Adrenal gland (tissue), 12 donors: ENCODE results near the gene LRFN2. TPM values are rescaled to one million over a fixed set of nuclear protein-coding genes. Genes with fewer than 3 reads are reported as not detected.

ENCODE experiments used
- DNase-seq, 7 donors: peaks; one replicate each; pipeline ENCODE4 v3.0.0-alpha.2; 2019 to 2020
- H3K27ac ChIP-seq, 5 donors: fragments of 200-600 bp; sonication (generic) in 4 of 5; 1 replicate in 3 of 5; 2 replicates in 2 of 5; pipeline versions ENCODE4 v1.5.1 to v1.8.0; 2016 to 2020; ENCODE audit warnings: mild to moderate bottlenecking in 1 of 5
- H3K27me3 ChIP-seq: fragments of 200-600 bp; 2 replicates; pipeline ENCODE4 v1.8.0; 2021
- H3K36me3 ChIP-seq, 2 donors: fragments of 200-600 bp; replicated peaks in 1 of 2; 1 replicate in 1 of 2; 2 replicates in 1 of 2; pipeline versions ENCODE4 v1.5.1 to v1.8.0; 2018 to 2022
- H3K4me1 ChIP-seq, 2 donors: fragments of 200-600 bp; replicated peaks in 1 of 2; 1 replicate in 1 of 2; 2 replicates in 1 of 2; pipeline versions ENCODE4 v1.5.1 to v1.8.0; 2018 to 2021
- H3K4me3 ChIP-seq, 4 donors: fragments of 200-600 bp; sonication (generic) in 3 of 4; one replicate each; pipeline ENCODE4 v1.5.1; 2016 to 2018
- H3K9me3 ChIP-seq, 3 donors: fragments of 200-600 bp; sonication (generic) in 1 of 3; replicated peaks in 1 of 3; 1 replicate in 2 of 3; 2 replicates in 1 of 3; pipeline versions ENCODE4 v1.5.1 to v1.8.0; 2016 to 2021
- CTCF ChIP-seq, 6 experiments: fragments of 450-650 bp in 4 of 6; fragments of 200-600 bp in 2 of 6; sonication (generic) in 1 of 6; IDR thresholded peaks; 1 replicate in 5 of 6; 2 replicates in 1 of 6; pipeline versions ENCODE4 v1.5.1 to v1.8.0; 2016 to 2021; ENCODE audit warnings: antibody characterized with exemption in 6 of 6, mild to moderate bottlenecking in 2 of 6, moderate library complexity in 1 of 6
- POLR2A ChIP-seq, 2 donors: fragments of 450-650 bp; IDR thresholded peaks; one replicate each; pipeline ENCODE4 v1.6.1; 2017; ENCODE audit warnings: antibody characterized with exemption in 2 of 2, mild to moderate bottlenecking in 2 of 2, moderate library complexity in 1 of 2
- WGBS, 4 donors: extraction: QIAGEN DNeasy Blood & Tissue Kit in 2 of 4; methylation state at CpG; one replicate each; pipeline versions ENCODE4 v1.1.5 to v1.1.7; 2013 to 2017; 5-methylcytosine and 5-hydroxymethylcytosine counted together
- intact Hi-C, 2 donors: fragments of 100-400 bp; cut with DNase I; formaldehyde crosslinking; loops; one replicate each; pipeline versions ENCODE4 v1.14.1 to v1.15.0; 2022 to 2023
- polyA plus RNA-seq, 3 donors: library from polyadenylated mRNA; stranded (reverse); fragments of 200-250 nt in 2 of 3; fragments of 350-450 nt in 1 of 3; fragmentation: Illumina TruSeq in 1 of 3; extraction: RNeasy Lipid Tissue Mini Kit (QIAGEN cat#74804) in 1 of 3; gene quantifications; one replicate each; pipeline ENCODE4 v1.2.3, GENCODE V29; 2013 to 2014
- total RNA-seq, 9 donors: library from RNA; depleted of rRNA in 4 of 9; stranded (reverse); fragments of >200 nt in 4 of 9; fragments of 120-200 nt in 1 of 9; fragmentation: NEBNext Ultra II Directional in 1 of 9; extraction: Animal tissue kit (Norgen Biotek cat#: 25700) in 1 of 9; gene quantifications; one replicate each; pipeline versions ENCODE4 v1.1.0 to v1.2.4, GENCODE V29; 2013 to 2023
- donor health status: healthy with polysubstance abuse.
- donor health status: Bipolar disorder and iron deficiency.
- donor health status: DM: yes; HTN: yes; CAD: no.
- donor health status: DM: no; HTN: no; CAD: no.
- donor health status: DM: no; HTN: no; CAD: no.
- donor health status: DM: yes; HTN: yes; CAD: no.

The LRFN2 gene
- total and polyA plus RNA-seq, 12 donors = 0.03 to 0.74 (median 0.16) TPM; not detected in 3

GRCh38 chr6:40386200-40386599 lies 201.0 kb downstream of the LRFN2 start:
- H3K27ac ChIP-seq = no peak overlapping the region
- H3K36me3 ChIP-seq = no peaks in the 10 kb centered on the region
- H3K9me3 ChIP-seq = no peaks in the 10 kb centered on the region
- no peak overlapping the region for H3K4me3 ChIP-seq
- no peaks in the 10 kb centered on the region for H3K4me1 ChIP-seq
- no peak for DNase-seq
- no peaks in the 10 kb centered on the region for H3K27me3 ChIP-seq
- intact Hi-C loops = no loop called here
- no peak for TF ChIP-seq POLR2A (IDR thresholded peaks at IDR 0.05)
- TF ChIP-seq CTCF (IDR thresholded peaks at IDR 0.05) = no peak
- WGBS, 4 donors = 44 to 98% (median 80%) methylated on average over 3 of the region's 3 CpGs

GRCh38 chr6:40383348-40384115 lies 203.6 kb downstream of the LRFN2 start:
- intact Hi-C loops = no loop called here
- DNase-seq = no peak
- Histone ChIP-seq H3K36me3 (no peaks in the 10 kb centered on the region), H3K4me3 (no peak overlapping the region), H3K9me3 (no peaks in the 10 kb centered on the region), H3K27me3 (no peaks in the 10 kb centered on the region), H3K27ac (no peak overlapping the region), H3K4me1 (no peaks in the 10 kb centered on the region)
- no peak for TF ChIP-seq POLR2A (IDR thresholded peaks at IDR 0.05)
- no peak for TF ChIP-seq CTCF (IDR thresholded peaks at IDR 0.05)
- 81 to 94% (median 86%) methylated on average over 3 of the region's 3 CpGs for WGBS, 4 donors

GRCh38 chr6:40380271-40380670 lies 206.9 kb downstream of the LRFN2 start:
- DNase-seq = no peak
- WGBS, 4 donors = 68 to 78% (median 73%) methylated on average over 4 of the region's 4 CpGs
- Histone ChIP-seq H3K4me3 (no peak overlapping the region), H3K4me1 (no peaks in the 10 kb centered on the region), H3K27ac (no peak overlapping the region), H3K9me3 (no peaks in the 10 kb centered on the region), H3K27me3 (no peaks in the 10 kb centered on the region), H3K36me3 (no peaks in the 10 kb centered on the region)
- TF ChIP-seq CTCF (IDR thresholded peaks at IDR 0.05) (no peak), POLR2A (IDR thresholded peaks at IDR 0.05) (no peak)
- intact Hi-C loops = no loop called here

- Histone ChIP-seq H3K9me3 (no peaks in the 10 kb centered on the region), H3K36me3 (no peaks in the 10 kb centered on the region), H3K4me3 (no peak overlapping the region), H3K27me3 (no peaks in the 10 kb centered on the region), H3K27ac (no peak overlapping the region), H3K4me1 (no peaks in the 10 kb centered on the region)
- no peak for DNase-seq
- WGBS, 4 donors = 39 to 68% (median 53%) methylated on average over 1 of the region's 1 CpG
- TF ChIP-seq POLR2A (IDR thresholded peaks at IDR 0.05) = no peak
- TF ChIP-seq CTCF (IDR thresholded peaks at IDR 0.05) = no peak
- intact Hi-C loops = no loop called here
These were observed 207.4 kb downstream of the LRFN2 start for GRCh38 chr6:40379811-40380210.
